GM19324 (cell line): Measurements from ENCODE around the gene MAGEB5.
"Not testable (repeated sequence)": the region's sequence is repeated elsewhere in the genome, so short reads cannot be mapped to it uniquely, and the experiment has no call there.

Experiments
- ATAC-seq: cut with Tn5 transposase; IDR thresholded peaks from one replicate; pipeline ENCODE4 v1.9.1; 2021; ENCODE audit warnings: mild to moderate bottlenecking, moderate library complexity; ENCODE audit not compliant: unreplicated experiment, low FRiP score

MAGEB5 gene, protein sequence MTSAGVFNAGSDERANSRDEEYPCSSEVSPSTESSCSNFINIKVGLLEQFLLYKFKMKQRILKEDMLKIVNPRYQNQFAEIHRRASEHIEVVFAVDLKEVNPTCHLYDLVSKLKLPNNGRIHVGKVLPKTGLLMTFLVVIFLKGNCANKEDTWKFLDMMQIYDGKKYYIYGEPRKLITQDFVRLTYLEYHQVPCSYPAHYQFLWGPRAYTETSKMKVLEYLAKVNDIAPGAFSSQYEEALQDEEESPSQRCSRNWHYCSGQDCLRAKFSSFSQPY

GRCh38 chrX:26215869-26216268, at the start of gene MAGEB5:
MAGEB5 (plus strand) TSS chrX:26216169; CDS start chrX:26217302, 1,133 bp downstream.
- no peak for ATAC-seq

GRCh38 chrX:26192204-26192603, 23.8 kb upstream of the MAGEB5 start, which contains the start of gene MAGEB6:
MAGEB6 (plus strand) TSS chrX:26192440; CDS start chrX:26193847, 1,407 bp downstream.
- no peak for ATAC-seq

DNA sequence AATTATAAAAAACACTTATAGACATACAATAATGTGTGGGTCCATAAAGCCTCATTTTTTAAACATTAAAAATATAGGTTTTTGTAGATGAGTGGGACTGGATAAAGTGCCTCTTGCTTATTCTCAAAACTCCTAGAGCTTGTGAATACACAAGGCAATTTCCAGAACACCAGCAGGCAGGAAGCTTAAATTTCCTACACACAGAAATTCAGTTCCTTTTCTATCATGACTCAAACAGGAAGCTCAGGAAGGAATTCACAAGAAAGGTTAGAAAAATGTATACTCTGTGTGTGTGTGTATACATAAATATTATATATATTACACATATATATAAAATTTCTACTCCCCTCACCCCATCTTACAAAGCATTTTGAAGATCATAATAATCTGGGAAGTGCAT, 12.4 kb upstream of the MAGEB5 start:
- ATAC-seq: no peak

GRCh38 chrX:26204717-26205116, 11.3 kb upstream of the MAGEB5 start:
- ATAC-seq: not testable (repeated sequence)

- no peak for ATAC-seq
Observed at GRCh38 chrX:26208012-26208411, 8.0 kb upstream of the MAGEB5 start.

GRCh38 chrX:26219351-26219750, 3.4 kb downstream of the MAGEB5 start:
- ATAC-seq: no peak

DNA sequence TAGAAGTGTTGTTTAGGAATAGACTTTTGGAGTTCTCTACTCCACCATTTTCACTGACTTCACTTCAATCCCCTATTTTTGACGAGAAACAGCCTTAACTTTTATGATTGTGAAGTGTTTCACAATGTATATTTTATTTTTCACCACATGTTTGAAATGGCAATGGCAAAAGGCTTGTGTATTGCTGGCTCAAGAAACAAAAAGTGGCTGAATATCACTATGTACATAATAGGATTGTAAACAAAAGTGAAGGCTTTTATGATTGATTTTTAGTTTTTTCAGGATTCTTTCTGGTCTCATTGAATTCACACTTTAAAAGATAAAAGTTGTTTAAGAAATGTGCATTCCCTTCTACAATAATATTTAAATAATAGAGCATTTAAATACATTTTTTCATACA, 18.2 kb downstream of the MAGEB5 start:
- ATAC-seq: no peak

DNA sequence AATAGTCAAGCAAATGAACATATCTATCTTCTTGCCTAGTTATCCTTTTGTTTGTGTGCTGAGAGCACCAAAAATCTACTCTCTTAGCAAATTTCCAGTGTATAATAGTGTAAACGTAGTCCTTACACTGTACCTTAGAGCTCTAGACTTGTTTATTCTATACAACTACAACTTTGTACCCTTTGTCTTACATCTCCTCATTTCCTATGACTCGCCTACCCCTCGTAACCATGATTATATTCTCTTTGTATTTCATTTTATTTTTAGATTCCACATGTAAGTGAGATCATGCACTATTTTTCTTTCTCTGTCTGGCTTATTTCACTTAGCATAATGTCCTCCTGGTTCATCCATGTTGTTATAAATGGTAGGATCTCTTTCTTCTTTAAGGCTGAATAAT, 37.6 kb downstream of the MAGEB5 start:
- no peak for ATAC-seq

GRCh38 chrX:26254436-26254835, 38.5 kb downstream of the MAGEB5 start:
- ATAC-seq: no peak

DNA sequence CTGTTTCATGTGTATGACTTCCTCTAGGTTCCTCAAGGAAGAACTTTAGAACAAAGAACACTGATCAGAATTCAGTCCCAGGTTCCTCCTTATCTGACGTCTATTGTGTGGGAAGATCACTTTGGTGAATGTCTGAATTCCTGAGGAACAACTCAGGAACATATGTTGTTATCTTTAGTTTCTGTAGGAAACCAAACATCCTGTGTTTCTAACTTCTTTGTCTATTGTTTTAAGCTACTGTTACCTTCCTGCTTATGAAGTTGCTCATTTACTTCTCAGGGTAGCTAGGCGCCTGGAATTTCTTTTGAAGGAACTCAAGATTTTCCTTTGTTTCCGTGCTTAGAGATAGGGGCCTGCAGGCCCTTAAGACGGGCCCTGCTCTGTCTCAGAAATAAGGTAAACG, 46.2 kb downstream of the MAGEB5 start:
- no peak for ATAC-seq
